Gastrocnemius medialis (tissue), 4 donors: Measurements from ENCODE around the gene MTIF2.

Source experiments
- CTCF ChIP-seq, 5 experiments: fragments of 450-650 bp in 3 of 5; fragments of 200-600 bp in 2 of 5; sonication (generic) in 2 of 5; IDR thresholded peaks in 4 of 5; conservative IDR thresholded peaks in 1 of 5; 1 replicate in 4 of 5; 2 replicates in 1 of 5; pipeline ENCODE4 v1.5.1; 2016 to 2019; ENCODE audit warnings: antibody characterized with exemption in 5 of 5, mild to moderate bottlenecking in 3 of 5, moderate library complexity in 3 of 5
- POLR2A ChIP-seq, 2 donors: fragments of 450-650 bp; IDR thresholded peaks; one replicate each; pipeline ENCODE4 v1.6.1; 2017; ENCODE audit warnings: antibody characterized with exemption in 2 of 2, mild to moderate bottlenecking in 2 of 2, moderate library complexity in 2 of 2

DNA sequence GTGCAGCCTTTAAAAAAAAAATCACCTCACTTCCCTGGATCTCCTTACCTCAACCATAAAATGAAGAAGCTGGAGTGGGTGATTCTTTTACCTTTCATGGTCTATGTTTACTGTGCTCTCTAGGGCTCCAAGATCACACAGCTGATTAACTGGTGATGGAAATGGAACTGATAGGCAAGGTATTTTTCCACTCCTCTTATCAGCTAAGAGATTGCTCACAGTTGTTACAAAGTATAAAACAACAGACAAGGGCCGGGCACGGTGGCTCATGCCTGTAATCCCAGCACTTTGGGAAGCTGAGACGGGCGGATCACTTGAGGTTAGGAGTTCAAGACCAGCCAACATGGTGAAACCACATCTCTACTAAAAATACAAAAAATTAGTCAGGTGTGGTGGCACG, 22.0 kb downstream of the MTIF2 start:
- no peak for TF ChIP-seq CTCF (IDR thresholded peaks at IDR 0.05 in 4 of 5, conservative IDR thresholded peaks at IDR 0.05 in 1 of 5)
- no peak for TF ChIP-seq POLR2A (IDR thresholded peaks at IDR 0.05)
